Stimulated activated effector memory CD8-positive, alpha-beta T cell treated with anti-CD3 and anti-CD28 coated beads, Interleukin-12 subunit alpha, Interleukin-12 subunit beta, amount 100 ng/mL, for 72 hours (primary cell): Measurements from ENCODE around the gene AXL.
"Not testable (repeated sequence)": the region's sequence is repeated elsewhere in the genome, so short reads cannot be mapped to it uniquely, and the experiment has no call there.

Experiments used
- ATAC-seq: fragments of 150-1000 bp; cut with Tn5 transposase; 2 replicates; pipeline ENCODE4 v1.10.0; 2021
- DNase-seq, 2 donors: peaks; one replicate each; pipeline ENCODE4 v3.0.0; 2021 to 2022; ENCODE audit warnings: low spot score in 2 of 2
- H3K27ac Mint-ChIP-seq: one replicate; pipeline ENCODE4 v1.8.0; 2022; ENCODE audit warnings: mild to moderate bottlenecking, mixed read lengths
- H3K36me3 Mint-ChIP-seq: one replicate; pipeline ENCODE4 v1.8.0; 2022; ENCODE audit warnings: mild to moderate bottlenecking, mixed read lengths
- H3K4me1 Mint-ChIP-seq: one replicate; pipeline ENCODE4 v1.8.0; 2022; ENCODE audit warnings: mixed read lengths
- H3K4me3 Mint-ChIP-seq: one replicate; pipeline ENCODE4 v1.8.0; 2022; ENCODE audit warnings: mild to moderate bottlenecking, mixed read lengths
- H3K9me3 Mint-ChIP-seq: one replicate; pipeline ENCODE4 v1.8.0; 2022; ENCODE audit warnings: mixed read lengths

AXL gene

GRCh38 chr19:41223431-41224234, 4.6 kb downstream of the AXL start:
- H3K27ac Mint-ChIP-seq, result peak overlapping the region; percentile 93
- H3K9me3 Mint-ChIP-seq, result no peaks in the 10 kb centered on the region
- peaks cover 5% of the 10 kb centered on the region for H3K36me3 Mint-ChIP-seq
- no peak for ATAC-seq
- no peak for DNase-seq
- peaks cover 53% of the 10 kb centered on the region for H3K4me1 Mint-ChIP-seq
- H3K4me3 Mint-ChIP-seq, result no peak overlapping the region

GRCh38 chr19:41224632-41225031, 5.6 kb downstream of the AXL start:
- peaks cover 45% of the 10 kb centered on the region for H3K4me1 Mint-ChIP-seq
- no peaks in the 10 kb centered on the region for H3K9me3 Mint-ChIP-seq
- ATAC-seq (no peak), DNase-seq (no peak)
- H3K4me3 Mint-ChIP-seq, result no peak overlapping the region
- H3K27ac Mint-ChIP-seq, result peak overlapping the region; percentile 93
- H3K36me3 Mint-ChIP-seq, result peaks cover 5% of the 10 kb centered on the region

GRCh38 chr19:41225238-41226052, 6.4 kb downstream of the AXL start:
- Mint-ChIP-seq H3K27ac (peak overlapping the region; percentile 93), H3K4me3 (peak overlapping the region; percentile 78), H3K4me1 (peaks cover 40% of the 10 kb centered on the region), H3K36me3 (peaks cover 5% of the 10 kb centered on the region), H3K9me3 (no peaks in the 10 kb centered on the region)
- DNase-seq, result no peak
- peak; percentile 94 for ATAC-seq

- Mint-ChIP-seq H3K9me3 (no peaks in the 10 kb centered on the region), H3K4me3 (peak overlapping the region; percentile 78), H3K36me3 (peaks cover 5% of the 10 kb centered on the region), H3K27ac (peak overlapping the region; percentile 93), H3K4me1 (peaks cover 34% of the 10 kb centered on the region)
- ATAC-seq (peak; percentile 31), DNase-seq (peak; percentile 14 to 53)
Measured at GRCh38 chr19:41226053-41226873, 7.2 kb downstream of the AXL start.

DNA sequence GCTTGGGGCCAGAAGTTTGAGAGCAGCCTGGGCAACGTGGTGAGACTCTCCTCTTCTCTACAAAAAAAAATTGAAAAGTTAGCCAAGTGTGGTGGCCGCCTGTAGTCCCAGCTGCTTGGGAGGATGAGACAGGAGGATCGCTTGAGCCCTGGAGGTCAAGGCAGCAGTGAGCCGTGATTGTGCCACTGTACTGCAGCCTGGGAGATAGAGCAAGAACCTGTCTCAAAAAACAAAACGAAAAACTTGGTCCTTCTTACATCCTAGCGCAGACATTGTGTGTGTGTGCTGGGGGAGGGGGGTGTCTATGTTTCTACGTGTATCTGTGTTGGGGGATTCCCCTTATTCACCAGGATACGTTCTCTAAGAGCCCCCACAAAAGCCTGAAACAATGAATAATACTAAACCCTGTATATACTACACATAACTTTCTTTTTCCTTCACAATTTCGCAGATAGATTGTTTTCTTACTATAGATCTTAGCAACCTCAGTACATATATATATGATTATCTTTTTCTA, 7.9 kb downstream of the AXL start:
- peak overlapping the region; percentile 78 for H3K4me3 Mint-ChIP-seq
- peak; percentile 2 for ATAC-seq
- peaks cover 5% of the 10 kb centered on the region for H3K36me3 Mint-ChIP-seq
- H3K27ac Mint-ChIP-seq, result peak overlapping the region; percentile 52
- no peaks in the 10 kb centered on the region for H3K9me3 Mint-ChIP-seq
- peaks cover 34% of the 10 kb centered on the region for H3K4me1 Mint-ChIP-seq
- DNase-seq, result no peak

- Mint-ChIP-seq H3K9me3 (no peaks in the 10 kb centered on the region), H3K27ac (no peak overlapping the region), H3K4me3 (no peak overlapping the region), H3K36me3 (peaks cover 5% of the 10 kb centered on the region), H3K4me1 (peaks cover 27% of the 10 kb centered on the region)
- DNase-seq (no peak), ATAC-seq (no peak)
Measured at GRCh38 chr19:41228486-41228885, 9.5 kb downstream of the AXL start.

DNA sequence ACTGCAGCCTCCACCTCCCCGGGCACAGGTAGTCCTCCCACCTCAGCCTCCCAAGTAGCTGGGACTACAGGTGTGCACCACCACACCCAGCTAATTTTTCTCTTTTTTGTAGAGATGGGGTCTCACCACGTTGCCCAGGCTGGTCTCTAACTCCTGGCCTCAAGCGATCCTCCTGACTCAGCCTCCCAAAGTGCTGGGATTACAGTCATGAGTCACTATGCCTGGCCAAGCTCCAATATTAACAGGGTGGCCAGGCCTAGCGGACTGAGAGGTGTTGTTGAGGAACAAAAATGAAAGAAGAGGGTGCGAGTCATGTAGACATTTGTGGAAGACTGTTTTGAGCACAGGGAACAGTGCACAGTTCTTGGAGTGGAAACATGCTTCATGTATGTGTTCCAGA, 10.3 kb downstream of the AXL start:
- H3K4me3 Mint-ChIP-seq, H3K36me3 Mint-ChIP-seq, H3K27ac Mint-ChIP-seq, DNase-seq, ATAC-seq, H3K9me3 Mint-ChIP-seq: not testable (repeated sequence)
- H3K4me1 Mint-ChIP-seq, result peaks cover 18% of the 10 kb centered on the region

DNA sequence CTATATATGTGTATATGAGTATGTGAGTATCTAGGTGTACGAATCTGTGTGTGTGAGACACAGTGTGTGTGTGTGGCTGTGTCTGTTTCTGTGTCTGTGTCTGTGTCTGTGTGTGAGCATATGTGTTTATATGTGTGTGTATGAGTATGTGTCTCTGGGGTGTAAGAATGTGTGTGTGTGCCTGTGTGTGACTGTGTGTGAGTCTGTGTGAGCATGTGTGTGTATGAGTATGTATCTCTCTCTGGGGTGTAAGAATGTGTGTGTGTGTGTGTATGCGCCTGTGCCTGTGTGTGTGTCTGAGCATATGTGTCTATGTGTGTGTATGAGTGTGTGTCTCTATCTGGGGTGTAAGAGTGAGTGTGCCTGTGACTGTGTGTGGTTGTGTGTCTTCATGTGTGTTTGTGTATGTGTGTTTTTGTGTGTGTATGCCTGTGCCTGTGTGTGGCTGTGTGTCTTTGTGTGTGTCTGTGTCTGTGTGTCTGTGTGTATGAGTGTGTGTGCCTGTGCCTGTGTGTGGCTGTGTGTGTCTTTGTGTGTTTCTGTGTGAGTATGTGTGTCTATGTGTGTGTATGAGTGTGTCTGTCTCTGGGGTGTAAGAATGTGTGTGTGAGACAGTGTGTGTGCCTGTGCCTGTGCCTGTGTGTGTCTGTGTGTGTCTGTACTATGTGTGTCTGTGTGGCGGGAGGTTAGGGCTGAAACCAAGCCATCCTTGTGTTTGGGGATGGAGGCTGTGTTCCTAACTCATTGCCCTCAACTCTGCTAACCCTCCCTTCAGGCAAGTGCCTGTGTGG, 11.2 kb downstream of the AXL start:
- DNase-seq (no peak), ATAC-seq (no peak)
- Mint-ChIP-seq H3K9me3 (no peaks in the 10 kb centered on the region), H3K4me3 (no peak overlapping the region), H3K36me3 (peaks cover 5% of the 10 kb centered on the region), H3K27ac (no peak overlapping the region), H3K4me1 (peaks cover 17% of the 10 kb centered on the region)

- H3K9me3 Mint-ChIP-seq, result no peaks in the 10 kb centered on the region
Measured at GRCh38 chr19:41232686-41233085, 13.7 kb downstream of the AXL start.

GRCh38 chr19:41233748-41234240, 14.8 kb downstream of the AXL start:
- H3K4me3 Mint-ChIP-seq, result no peak overlapping the region
- H3K9me3 Mint-ChIP-seq, result no peaks in the 10 kb centered on the region
- no peaks in the 10 kb centered on the region for H3K36me3 Mint-ChIP-seq
- no peak for DNase-seq
- H3K4me1 Mint-ChIP-seq, result no peaks in the 10 kb centered on the region
- H3K27ac Mint-ChIP-seq, result no peak overlapping the region
- no peak for ATAC-seq

More at GRCh38 chr19:41232686-41233085, 13.7 kb downstream of the AXL start:
- ATAC-seq, result no peak
- no peaks in the 10 kb centered on the region for H3K4me1 Mint-ChIP-seq
- no peak for DNase-seq
- no peak overlapping the region for H3K27ac Mint-ChIP-seq
- H3K4me3 Mint-ChIP-seq, result no peak overlapping the region
- H3K36me3 Mint-ChIP-seq, result no peaks in the 10 kb centered on the region

DNA sequence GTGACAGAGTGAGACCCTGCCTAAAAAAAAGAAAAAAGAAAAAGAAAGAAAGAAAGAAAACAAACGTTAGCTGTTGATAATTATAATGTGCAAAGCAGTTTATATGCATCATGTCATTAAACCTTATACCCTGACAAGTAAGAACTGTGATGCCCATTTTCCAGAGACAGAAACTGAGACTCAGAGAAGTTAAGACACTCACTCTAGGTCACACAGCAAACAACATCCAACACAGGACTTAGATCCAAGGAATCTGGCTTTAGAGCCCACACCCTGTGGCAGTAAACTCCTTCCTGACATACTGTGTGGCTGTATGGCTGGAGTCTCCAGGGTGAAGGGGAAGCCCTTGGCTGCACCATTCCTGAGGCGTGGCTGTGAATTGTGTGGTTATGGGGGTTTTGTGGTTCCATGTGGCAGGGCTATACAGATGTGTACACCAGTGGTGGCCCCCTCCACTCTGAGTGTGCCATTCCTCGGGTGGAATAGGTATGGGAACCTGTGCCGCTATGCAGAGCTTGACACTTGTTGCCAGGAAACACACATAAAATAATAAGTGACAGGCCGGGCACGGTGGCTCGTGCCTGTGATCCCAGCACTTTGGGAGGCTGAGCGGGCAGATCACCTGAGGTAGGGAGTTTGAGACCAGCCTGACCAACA, 15.6 kb downstream of the AXL start:
- Mint-ChIP-seq H3K4me1 (no peaks in the 10 kb centered on the region), H3K36me3 (no peaks in the 10 kb centered on the region), H3K4me3 (no peak overlapping the region), H3K9me3 (no peaks in the 10 kb centered on the region), H3K27ac (no peak overlapping the region)
- ATAC-seq, result no peak
- DNase-seq, result no peak

- no peaks in the 10 kb centered on the region for H3K4me1 Mint-ChIP-seq
Measured at GRCh38 chr19:41235480-41235879, 16.5 kb downstream of the AXL start.

DNA sequence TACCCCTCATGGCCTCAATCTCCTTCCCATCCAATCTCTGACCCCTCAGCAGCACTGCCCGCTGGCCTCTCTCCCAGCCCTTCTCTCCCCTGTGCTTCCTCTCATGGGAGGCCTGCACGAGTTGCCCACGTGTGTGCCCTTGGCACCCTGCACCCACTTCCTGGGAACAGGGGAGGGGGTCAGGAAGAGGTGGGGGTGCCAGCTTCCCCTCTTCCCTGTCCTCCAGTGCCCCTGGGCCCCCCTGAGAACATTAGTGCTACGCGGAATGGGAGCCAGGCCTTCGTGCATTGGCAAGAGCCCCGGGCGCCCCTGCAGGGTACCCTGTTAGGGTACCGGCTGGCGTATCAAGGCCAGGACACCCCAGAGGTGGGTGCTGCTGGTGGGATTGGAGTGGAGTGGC, 19.2 kb downstream of the AXL start:
- DNase-seq (no peak), ATAC-seq (no peak)
- no peaks in the 10 kb centered on the region for H3K9me3 Mint-ChIP-seq
- H3K36me3 Mint-ChIP-seq, result no peaks in the 10 kb centered on the region
- H3K4me1 Mint-ChIP-seq, result no peaks in the 10 kb centered on the region
- H3K4me3 Mint-ChIP-seq, result no peak overlapping the region
- H3K27ac Mint-ChIP-seq, result peak overlapping the region; percentile 56

More at GRCh38 chr19:41235480-41235879, 16.5 kb downstream of the AXL start:
- Mint-ChIP-seq H3K36me3 (no peaks in the 10 kb centered on the region), H3K4me3 (no peak overlapping the region), H3K9me3 (no peaks in the 10 kb centered on the region), H3K27ac (no peak overlapping the region)
- ATAC-seq, result no peak
- no peak for DNase-seq

DNA sequence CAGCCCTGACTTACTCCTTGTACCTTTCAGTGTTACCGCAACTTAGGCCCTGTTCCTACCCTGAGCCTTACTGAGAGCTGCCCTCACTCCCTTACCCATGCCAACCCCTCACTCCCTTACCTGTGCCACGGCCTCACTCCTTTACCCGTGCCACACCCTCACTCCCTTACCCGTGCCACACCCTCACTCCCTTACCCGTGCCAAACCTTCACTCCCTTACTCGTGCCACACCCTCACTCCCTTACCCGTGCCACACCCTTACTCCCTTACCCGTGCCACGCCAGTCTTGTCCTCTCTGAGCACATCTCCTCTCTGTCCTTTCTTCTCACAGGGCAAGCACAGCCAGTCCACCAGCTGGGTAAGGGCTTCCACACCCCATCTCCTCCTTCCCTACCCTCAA, 20.3 kb downstream of the AXL start:
- H3K4me3 Mint-ChIP-seq, result no peak overlapping the region
- no peaks in the 10 kb centered on the region for H3K36me3 Mint-ChIP-seq
- no peak overlapping the region for H3K27ac Mint-ChIP-seq
- no peak for ATAC-seq
- no peaks in the 10 kb centered on the region for H3K4me1 Mint-ChIP-seq
- H3K9me3 Mint-ChIP-seq, result no peaks in the 10 kb centered on the region
- no peak for DNase-seq
